K562 (cell line): ENCODE measurements around the gene CTNS. TPM values are rescaled to one million over a fixed set of nuclear protein-coding genes. Genes with fewer than 3 reads are reported as not detected.

ENCODE experiments used
- ARID1B ChIP-seq: fragments of 450-650 bp; IDR thresholded peaks from 2 replicates; pipeline ENCODE4 v1.6.1; 2016; ENCODE audit warnings: antibody characterized with exemption, mild to moderate bottlenecking, inconsistent platforms
- BCOR ChIP-seq: fragments of 450-650 bp; IDR thresholded peaks from 2 replicates; pipeline ENCODE4 v1.6.1; 2016
- CEBPG ChIP-seq, 3 experiments: fragments of 200-800 bp in 1 of 3; sonication (Bioruptor generic) in 1 of 3; sonication (generic) in 1 of 3; formaldehyde crosslinking in 1 of 3; IDR thresholded peaks in 2 of 3; conservative IDR thresholded peaks in 1 of 3; 2 replicates each; pipeline versions ENCODE4 v1.6.1 to v1.8.0; 2016 to 2022; ENCODE audit warnings: missing compliant biosample characterization in 2 of 3, missing genetic modification characterization in 2 of 3, mild to moderate bottlenecking in 1 of 3, missing genetic modification reagents in 1 of 3
- EGR1 ChIP-seq: fragments of 450-650 bp; conservative IDR thresholded peaks from 2 replicates; pipeline ENCODE4 v1.6.1; 2017; ENCODE audit warnings: mild to moderate bottlenecking
- EP300 ChIP-seq: IDR thresholded peaks from 2 replicates; pipeline ENCODE4 v1.6.1; 2012; ENCODE audit warnings: low read length, improper control_type of control experiment
- ESRRB ChIP-seq: fragments of 250-450 bp; sonication (Bioruptor Pico); IDR thresholded peaks from 2 replicates; pipeline ENCODE4 v1.5.0; 2020; ENCODE audit warnings: mild to moderate bottlenecking, moderate library complexity, borderline replicate concordance
- GTF2F1 ChIP-seq: IDR thresholded peaks from 2 replicates; pipeline ENCODE4 v1.6.1; 2011; ENCODE audit warnings: low read depth, low read length, improper control_type of control experiment
- HDAC3 ChIP-seq: fragments of 450-650 bp; IDR thresholded peaks from 2 replicates; pipeline ENCODE4 v1.6.1; 2018; ENCODE audit warnings: borderline replicate concordance, mild to moderate bottlenecking, moderate library complexity; ENCODE audit not compliant: partially characterized antibody
- IRF2 ChIP-seq: sonication (generic); formaldehyde crosslinking; IDR thresholded peaks from 2 replicates; pipeline ENCODE4 v1.8.1; 2022; ENCODE audit warnings: mild to moderate bottlenecking, missing genetic modification reagents
- PRMT5 ChIP-seq: sonication (generic); formaldehyde crosslinking; IDR thresholded peaks from 2 replicates; pipeline ENCODE4 v1.5.0; 2020; ENCODE audit warnings: missing genetic modification reagents
- RNF2 ChIP-seq: sonication (generic); IDR thresholded peaks from 2 replicates; pipeline ENCODE4 v1.6.1; 2016
- SOX6 ChIP-seq: fragments of 450-650 bp; IDR thresholded peaks from 2 replicates; pipeline ENCODE4 v1.6.1; 2014; ENCODE audit warnings: mild to moderate bottlenecking
- SP2 ChIP-seq: IDR thresholded peaks from 2 replicates; pipeline ENCODE4 v1.6.1; 2011; ENCODE audit warnings: mild to moderate bottlenecking, low read depth, low read length, moderate library complexity; ENCODE audit not compliant: poor library complexity, severe bottlenecking; ENCODE audit errors: extremely low read depth
- SRSF3 ChIP-seq: fragments of 200-400 bp; formaldehyde crosslinking; IDR thresholded peaks from 2 replicates; pipeline ENCODE4 v1.6.1; 2016; ENCODE audit warnings: mild to moderate bottlenecking, low read length, moderate library complexity; ENCODE audit not compliant: insufficient read depth
- SRSF9 ChIP-seq: fragments of 200-400 bp; formaldehyde crosslinking; IDR thresholded peaks from 2 replicates; pipeline ENCODE4 v1.6.1; 2017; ENCODE audit warnings: low read depth, low read length, borderline replicate concordance
- TEAD4 ChIP-seq, 2 experiments: sonication (generic) in 1 of 2; formaldehyde crosslinking in 1 of 2; IDR thresholded peaks; 2 replicates each; pipeline versions ENCODE4 v1.6.1 to v1.8.0; 2012 to 2022; ENCODE audit warnings: borderline replicate concordance in 1 of 2, inconsistent platforms in 1 of 2, low read length in 1 of 2, mild to moderate bottlenecking in 1 of 2, missing genetic modification reagents in 1 of 2
- ZNF134 ChIP-seq: fragments of 250-450 bp; sonication (Bioruptor Pico); conservative IDR thresholded peaks from 2 replicates; pipeline ENCODE4 v1.4.0; 2020
- ZNF507 ChIP-seq: conservative IDR thresholded peaks from 2 replicates; pipeline ENCODE4 v1.6.1; 2017; ENCODE audit warnings: missing genetic modification characterization, missing compliant biosample characterization
- ZNF589 ChIP-seq: fragments of 200-800 bp; sonication (Bioruptor generic); IDR thresholded peaks from 2 replicates; pipeline ENCODE4 v1.6.1; 2016; ENCODE audit warnings: low read depth, missing genetic modification characterization, missing compliant biosample characterization
- polyA plus RNA-seq, 8 experiments: library from polyadenylated mRNA; depleted of rRNA in 4 of 8; stranded (reverse) in 5 of 8; unstranded in 3 of 8; fragments of >200 nt; fragmentation: Nextera tagmentation in 2 of 8; fragmentation: Illumina TruSeq in 1 of 8; extraction: Ambion mirVana in 2 of 8; extraction: Trizol in 1 of 8; gene quantifications; 2 replicates each; pipeline versions ENCODE4 v1.2.1 to v1.2.3, GENCODE V29; 2011 to 2014; ENCODE audit warnings: inconsistent platforms in 1 of 8, missing spikeins in 1 of 8
- total RNA-seq, 7 experiments: library from RNA; depleted of rRNA in 6 of 7; stranded (reverse); fragments of >200 nt in 6 of 7; fragmentation: Illumina TruSeq in 2 of 7; extraction: Trizol in 2 of 7; gene quantifications; 2 replicates each; pipeline versions ENCODE4 v1.2.1 to v1.2.3, GENCODE V29; 2011 to 2021; ENCODE audit warnings: low replicate concordance in 1 of 7
- TF ChIP-seq, protein P1 (sequence below): sonication (generic); formaldehyde crosslinking; IDR thresholded peaks from 2 replicates; pipeline ENCODE4 v1.8.0; 2023; ENCODE audit warnings: mild to moderate bottlenecking, missing genetic modification reagents
- TF ChIP-seq, protein P2 (sequence below): fragments of 450-650 bp; IDR thresholded peaks from 2 replicates; pipeline ENCODE4 v1.6.1; 2016; ENCODE audit warnings: low read depth, mild to moderate bottlenecking, moderate library complexity
- TF ChIP-seq, protein P3 (sequence below): IDR thresholded peaks from 2 replicates; pipeline ENCODE4 v1.6.1; 2014; ENCODE audit warnings: antibody characterized with exemption
- TF ChIP-seq, protein P4 (sequence below): fragments of 250-450 bp; sonication (Bioruptor Pico); IDR thresholded peaks from 2 replicates; pipeline ENCODE4 v1.8.0; 2022; ENCODE audit warnings: moderate library complexity, mild to moderate bottlenecking, inconsistent platforms
- TF ChIP-seq, protein P5 (sequence below): sonication (generic); formaldehyde crosslinking; IDR thresholded peaks from 2 replicates; pipeline ENCODE4 v1.8.0; 2022; ENCODE audit warnings: mild to moderate bottlenecking, low read depth, missing genetic modification reagents

CTNS gene
- total and polyA plus RNA-seq, 9 of the 15 experiments (the other 6 are each of a cell fraction or from before 2014, with no cell fraction given): 0.66 to 8.4 (median 4.9) TPM

DNA sequence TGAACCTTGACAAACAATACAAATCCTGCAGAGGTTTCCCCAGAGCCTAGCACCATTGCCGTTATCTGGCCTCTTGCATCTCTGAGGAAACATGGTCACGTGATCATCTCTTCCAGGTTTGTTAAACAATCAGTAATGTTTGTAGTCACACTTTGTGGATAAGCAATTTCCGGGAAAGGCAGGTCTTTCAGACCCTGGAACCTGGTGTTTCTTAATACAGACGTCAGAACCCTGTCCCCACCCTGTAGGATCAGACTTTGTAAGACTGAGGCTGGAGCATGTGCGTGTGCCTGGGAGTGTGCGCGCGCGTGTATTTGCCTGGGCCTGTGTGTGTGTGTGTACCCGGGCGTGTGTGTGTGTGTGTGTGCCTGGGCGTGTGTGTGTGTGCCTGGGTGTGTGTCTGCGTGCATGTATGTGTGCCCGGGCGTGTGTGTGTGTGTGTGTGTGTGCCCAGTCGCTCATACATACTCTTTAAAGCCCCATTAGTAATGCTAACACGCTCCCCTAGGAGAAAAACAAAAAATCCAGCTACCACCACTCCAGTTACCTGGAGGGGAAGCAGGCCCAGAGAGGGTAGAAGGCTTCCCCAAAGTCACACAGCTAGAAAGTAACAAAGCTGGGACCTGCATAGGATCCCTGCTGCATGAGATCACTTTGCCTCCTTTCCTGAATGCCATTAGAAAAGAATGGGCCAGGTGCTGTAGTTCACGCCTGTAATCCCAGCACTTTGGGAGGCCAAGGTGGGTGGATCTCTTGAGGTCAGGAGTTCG lies 5.3 kb downstream of the CTNS start (continued):
- TF ChIP-seq, protein P1, sequence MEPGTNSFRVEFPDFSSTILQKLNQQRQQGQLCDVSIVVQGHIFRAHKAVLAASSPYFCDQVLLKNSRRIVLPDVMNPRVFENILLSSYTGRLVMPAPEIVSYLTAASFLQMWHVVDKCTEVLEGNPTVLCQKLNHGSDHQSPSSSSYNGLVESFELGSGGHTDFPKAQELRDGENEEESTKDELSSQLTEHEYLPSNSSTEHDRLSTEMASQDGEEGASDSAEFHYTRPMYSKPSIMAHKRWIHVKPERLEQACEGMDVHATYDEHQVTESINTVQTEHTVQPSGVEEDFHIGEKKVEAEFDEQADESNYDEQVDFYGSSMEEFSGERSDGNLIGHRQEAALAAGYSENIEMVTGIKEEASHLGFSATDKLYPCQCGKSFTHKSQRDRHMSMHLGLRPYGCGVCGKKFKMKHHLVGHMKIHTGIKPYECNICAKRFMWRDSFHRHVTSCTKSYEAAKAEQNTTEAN (CRISPR knock-in tag): no peak
- TF ChIP-seq GTF2F1 (no peak), RNF2 (no peak), EP300 (peak; percentile 39), HDAC3 (no peak), SRSF9 (no peak), IRF2 (no peak), ZNF589 (CRISPR knock-in tag) (no peak), SOX6 (peak; percentile 91), ESRRB (CRISPR knock-in tag) (no peak), TEAD4 (IDR thresholded peaks at IDR 0.05; ENCODE audit: low read length) (peak; percentile 60; the same call in 1 of the 2 replicates), TEAD4 (CRISPR knock-in tag; IDR thresholded peaks at IDR 0.05; ENCODE audit: borderline replicate concordance) (no peak), ZNF507 (no peak), CEBPG (CRISPR knock-in tag; IDR thresholded peaks at IDR 0.05) (no peak), CEBPG (tag; conservative IDR thresholded peaks at IDR 0.05 in 1 of 2, IDR thresholded peaks at IDR 0.05 in 1 of 2) (peak in 1 of 2 experiments; percentile 28; a peak in 1 of 4 replicates), ZNF134 (CRISPR knock-in tag) (no peak), SP2 (no peak), PRMT5 (CRISPR knock-in tag) (no peak), ARID1B (peak; percentile 53), BCOR (0 out of 2 replicates have a peak, but pooled peaks have one; percentile 33), EGR1 (no peak), SRSF3 (no peak)
- TF ChIP-seq, protein P2, sequence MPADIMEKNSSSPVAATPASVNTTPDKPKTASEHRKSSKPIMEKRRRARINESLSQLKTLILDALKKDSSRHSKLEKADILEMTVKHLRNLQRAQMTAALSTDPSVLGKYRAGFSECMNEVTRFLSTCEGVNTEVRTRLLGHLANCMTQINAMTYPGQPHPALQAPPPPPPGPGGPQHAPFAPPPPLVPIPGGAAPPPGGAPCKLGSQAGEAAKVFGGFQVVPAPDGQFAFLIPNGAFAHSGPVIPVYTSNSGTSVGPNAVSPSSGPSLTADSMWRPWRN: peak; percentile 82
- TF ChIP-seq, protein P3, sequence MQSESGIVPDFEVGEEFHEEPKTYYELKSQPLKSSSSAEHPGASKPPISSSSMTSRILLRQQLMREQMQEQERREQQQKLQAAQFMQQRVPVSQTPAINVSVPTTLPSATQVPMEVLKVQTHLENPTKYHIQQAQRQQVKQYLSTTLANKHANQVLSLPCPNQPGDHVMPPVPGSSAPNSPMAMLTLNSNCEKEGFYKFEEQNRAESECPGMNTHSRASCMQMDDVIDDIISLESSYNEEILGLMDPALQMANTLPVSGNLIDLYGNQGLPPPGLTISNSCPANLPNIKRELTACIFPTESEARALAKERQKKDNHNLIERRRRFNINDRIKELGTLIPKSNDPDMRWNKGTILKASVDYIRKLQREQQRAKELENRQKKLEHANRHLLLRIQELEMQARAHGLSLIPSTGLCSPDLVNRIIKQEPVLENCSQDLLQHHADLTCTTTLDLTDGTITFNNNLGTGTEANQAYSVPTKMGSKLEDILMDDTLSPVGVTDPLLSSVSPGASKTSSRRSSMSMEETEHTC: no peak
- TF ChIP-seq, protein P4, sequence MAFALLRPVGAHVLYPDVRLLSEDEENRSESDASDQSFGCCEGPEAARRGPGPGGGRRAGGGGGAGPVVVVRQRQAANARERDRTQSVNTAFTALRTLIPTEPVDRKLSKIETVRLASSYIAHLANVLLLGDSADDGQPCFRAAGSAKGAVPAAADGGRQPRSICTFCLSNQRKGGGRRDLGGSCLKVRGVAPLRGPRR (CRISPR knock-in tag): no peak
- TF ChIP-seq, protein P5, sequence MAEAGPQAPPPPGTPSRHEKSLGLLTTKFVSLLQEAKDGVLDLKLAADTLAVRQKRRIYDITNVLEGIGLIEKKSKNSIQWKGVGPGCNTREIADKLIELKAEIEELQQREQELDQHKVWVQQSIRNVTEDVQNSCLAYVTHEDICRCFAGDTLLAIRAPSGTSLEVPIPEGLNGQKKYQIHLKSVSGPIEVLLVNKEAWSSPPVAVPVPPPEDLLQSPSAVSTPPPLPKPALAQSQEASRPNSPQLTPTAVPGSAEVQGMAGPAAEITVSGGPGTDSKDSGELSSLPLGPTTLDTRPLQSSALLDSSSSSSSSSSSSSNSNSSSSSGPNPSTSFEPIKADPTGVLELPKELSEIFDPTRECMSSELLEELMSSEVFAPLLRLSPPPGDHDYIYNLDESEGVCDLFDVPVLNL (CRISPR knock-in tag): no peak
